HEK293T (cell line): Measurements from ENCODE around the gene SHISA6.

Experiments used
- CTCF ChIA-PET: fragments of 350-600 bp; formaldehyde crosslinking; extraction: SDS; loops from one replicate; lab custom pipeline; 2021; ENCODE audit warnings: antibody characterized with exemption, inconsistent platforms; lab: Yijun Ruan, JAX
- POLR2A ChIA-PET: fragments of 350-600 bp; formaldehyde crosslinking; extraction: SDS; loops from one replicate; lab custom pipeline; 2020; ENCODE audit warnings: antibody characterized with exemption, inconsistent platforms; lab: Yijun Ruan, JAX
- DNase-seq: peaks from one replicate; pipeline ENCODE4 v3.0.0; 2012; ENCODE audit warnings: mixed read lengths; ENCODE audit errors: extremely low spot score
- BHLHE40 ChIP-seq: fragments of 450-650 bp; IDR thresholded peaks from 2 replicates; pipeline ENCODE4 v1.6.1; 2016; ENCODE audit warnings: mild to moderate bottlenecking, moderate library complexity, borderline replicate concordance
- FOXA1 ChIP-seq: fragments of 450-650 bp; IDR thresholded peaks from 2 replicates; pipeline ENCODE4 v1.6.1; 2016; ENCODE audit warnings: mild to moderate bottlenecking
- ZNF384 ChIP-seq: fragments of 450-650 bp; IDR thresholded peaks from 2 replicates; pipeline ENCODE4 v1.6.1; 2016

The SHISA6 gene

DNA sequence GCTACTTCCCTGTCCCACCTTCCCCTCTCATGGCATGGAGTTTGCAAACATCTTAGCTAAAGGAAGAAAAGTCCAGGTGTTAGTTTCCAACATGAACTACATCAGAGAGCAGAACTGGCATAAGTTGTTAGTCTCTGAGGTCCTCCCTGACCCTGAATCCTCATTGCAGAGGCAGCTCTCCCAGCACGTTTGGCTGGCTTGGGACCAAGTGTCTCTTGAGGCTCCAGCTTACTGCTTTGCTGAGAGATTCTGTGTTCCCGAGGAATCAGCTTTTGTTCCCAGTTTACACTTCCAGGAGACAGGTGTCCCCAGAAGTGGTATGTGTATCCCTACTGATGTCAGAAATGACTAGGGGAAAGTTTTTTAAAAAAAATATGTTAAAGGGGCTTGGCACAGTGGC lies 371.9 kb downstream of the SHISA6 start:
- no peak for DNase-seq
- TF ChIP-seq BHLHE40 = no peak
- TF ChIP-seq FOXA1 = no peak
- no peak for TF ChIP-seq ZNF384
- ChIA-PET POLR2A (no interaction called here), CTCF (no interaction called here)
